Measurements from ENCODE around the gene ASPHD2. TPM values are rescaled to one million over a fixed set of nuclear protein-coding genes. Genes with fewer than 3 reads are reported as not detected.

Gene ASPHD2
- polyA plus RNA-seq, 1 experiment = 1.9 TPM

DNA sequence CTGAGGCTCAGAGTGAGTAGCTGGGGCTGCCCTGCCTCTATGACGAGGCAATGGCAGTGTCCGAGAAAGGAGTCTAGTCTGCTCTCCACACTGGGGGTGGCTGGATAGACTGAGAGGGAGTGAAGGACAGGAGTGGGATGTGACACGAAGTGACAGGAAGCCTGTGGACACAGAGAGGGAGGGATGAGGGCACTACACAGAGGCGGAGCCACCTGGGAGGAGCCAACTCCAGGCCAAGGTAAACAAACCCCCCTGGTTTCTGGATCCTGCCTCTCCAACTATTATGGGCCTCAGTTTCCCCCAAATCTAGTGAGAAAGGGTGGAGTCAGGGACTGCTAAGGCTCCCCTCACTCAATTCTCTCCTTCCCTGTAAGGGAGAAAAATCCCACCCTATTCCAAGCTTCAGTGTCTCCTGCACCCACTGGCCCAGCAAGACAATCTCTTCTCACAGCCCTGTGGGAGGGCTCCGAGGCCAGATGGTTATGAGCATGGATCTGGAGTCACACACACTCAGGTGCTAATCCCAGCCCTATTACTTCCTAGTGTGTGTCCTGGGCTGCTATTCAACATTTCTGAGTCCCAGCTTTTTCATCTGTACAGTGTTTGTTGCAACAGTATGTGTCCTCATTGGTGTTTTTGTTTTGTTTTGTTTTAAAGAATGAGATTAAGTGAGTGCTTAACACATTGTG is 24.9 kb downstream of the ASPHD2 start:
- TF ChIP-seq, protein P1, sequence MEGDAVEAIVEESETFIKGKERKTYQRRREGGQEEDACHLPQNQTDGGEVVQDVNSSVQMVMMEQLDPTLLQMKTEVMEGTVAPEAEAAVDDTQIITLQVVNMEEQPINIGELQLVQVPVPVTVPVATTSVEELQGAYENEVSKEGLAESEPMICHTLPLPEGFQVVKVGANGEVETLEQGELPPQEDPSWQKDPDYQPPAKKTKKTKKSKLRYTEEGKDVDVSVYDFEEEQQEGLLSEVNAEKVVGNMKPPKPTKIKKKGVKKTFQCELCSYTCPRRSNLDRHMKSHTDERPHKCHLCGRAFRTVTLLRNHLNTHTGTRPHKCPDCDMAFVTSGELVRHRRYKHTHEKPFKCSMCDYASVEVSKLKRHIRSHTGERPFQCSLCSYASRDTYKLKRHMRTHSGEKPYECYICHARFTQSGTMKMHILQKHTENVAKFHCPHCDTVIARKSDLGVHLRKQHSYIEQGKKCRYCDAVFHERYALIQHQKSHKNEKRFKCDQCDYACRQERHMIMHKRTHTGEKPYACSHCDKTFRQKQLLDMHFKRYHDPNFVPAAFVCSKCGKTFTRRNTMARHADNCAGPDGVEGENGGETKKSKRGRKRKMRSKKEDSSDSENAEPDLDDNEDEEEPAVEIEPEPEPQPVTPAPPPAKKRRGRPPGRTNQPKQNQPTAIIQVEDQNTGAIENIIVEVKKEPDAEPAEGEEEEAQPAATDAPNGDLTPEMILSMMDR (IDR thresholded peaks at IDR 0.05; ENCODE audit: low read depth, low read length) = no peak
- ChIA-PET CTCF (no interaction called here), POLR2A (no interaction called here)
- H3K27me3 ChIP-seq (ENCODE audit: control insufficient read depth, insufficient read depth, low read length) = no peaks in the 10 kb centered on the region
- no peak overlapping the region for H3K27ac ChIP-seq (ENCODE audit: low read depth, low read length)
- no peak for DNase-seq (ENCODE audit: low read depth, low spot score)
- H3K9me3 ChIP-seq (ENCODE audit: control insufficient read depth, insufficient read depth, low read length) = no peaks in the 10 kb centered on the region
- no peak overlapping the region for H3K4me3 ChIP-seq (ENCODE audit: low read depth, low read length)

DNA sequence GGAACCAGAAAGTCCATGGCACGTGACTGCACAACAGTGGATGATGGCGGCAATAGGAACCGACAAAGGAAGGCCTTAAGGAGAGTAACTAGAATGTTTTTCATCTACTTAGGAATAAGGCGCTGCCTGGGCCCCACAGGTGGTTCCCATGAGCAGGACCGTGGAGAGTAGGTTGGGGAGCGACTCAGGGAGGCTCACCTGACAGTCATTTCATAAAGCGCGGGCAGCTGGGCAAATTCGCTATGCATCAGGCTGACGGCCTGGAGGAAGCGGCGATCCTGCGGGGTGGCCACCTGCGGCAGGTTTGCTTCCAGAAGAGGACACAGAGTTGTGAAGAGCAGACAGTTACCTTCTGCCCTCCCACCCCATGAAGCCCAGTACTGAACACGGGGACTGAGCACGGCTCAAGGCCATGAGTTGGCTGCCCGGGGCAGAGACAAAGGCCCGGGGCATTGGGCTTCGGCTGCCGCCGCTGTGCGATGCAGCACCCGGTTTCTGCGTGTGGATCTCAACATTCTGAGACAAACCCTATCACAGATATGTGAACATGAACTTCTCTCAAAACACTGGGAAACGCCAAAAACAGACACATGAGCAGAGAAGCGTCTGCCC is 28.7 kb downstream of the ASPHD2 start:
- CTCF ChIA-PET = interaction anchor here (0.7 kb wide), 1 partner anchor 135 kb away, joined by 6 read pairs; no protein-coding TSS in a partner anchor
- no peak overlapping the region for H3K4me3 ChIP-seq (ENCODE audit: low read depth, low read length)
- TF ChIP-seq, protein P1 (IDR thresholded peaks at IDR 0.05; ENCODE audit: low read depth, low read length) = no peak
- POLR2A ChIA-PET = no interaction called here
- H3K27me3 ChIP-seq (ENCODE audit: control insufficient read depth, insufficient read depth, low read length) = no peaks in the 10 kb centered on the region
- no peak overlapping the region for H3K27ac ChIP-seq (ENCODE audit: low read depth, low read length)
- H3K9me3 ChIP-seq (ENCODE audit: control insufficient read depth, insufficient read depth, low read length) = no peaks in the 10 kb centered on the region
- DNase-seq (ENCODE audit: low read depth, low spot score) = no peak

DNA sequence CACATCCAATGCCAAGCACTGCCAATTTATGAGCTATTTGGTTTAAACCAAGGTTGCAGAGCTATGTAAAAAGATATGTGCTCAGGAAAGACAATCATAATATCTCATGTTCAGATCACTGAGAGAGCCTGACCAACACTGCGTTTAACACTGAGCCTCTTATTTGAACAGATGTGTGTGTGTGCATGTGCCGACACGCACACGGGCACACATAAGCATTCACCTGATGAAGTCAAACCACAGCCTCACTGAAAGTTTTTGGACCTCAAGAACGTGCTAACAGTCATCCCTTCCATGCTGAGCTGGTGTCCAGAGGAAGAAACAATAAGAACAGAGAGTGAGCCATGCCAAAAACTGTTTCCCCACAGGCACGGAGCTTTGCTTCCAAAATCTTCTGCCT is 31.1 kb downstream of the ASPHD2 start:
- TF ChIP-seq, protein P1 (IDR thresholded peaks at IDR 0.05; ENCODE audit: low read depth, low read length) = no peak
- CTCF ChIA-PET = interaction anchor here (0.6 to 6.3 kb wide), 27 partner anchors 7 to 206 kb away, joined by 3 to 258 read pairs (median 6); no protein-coding TSS in a partner anchor

DNA sequence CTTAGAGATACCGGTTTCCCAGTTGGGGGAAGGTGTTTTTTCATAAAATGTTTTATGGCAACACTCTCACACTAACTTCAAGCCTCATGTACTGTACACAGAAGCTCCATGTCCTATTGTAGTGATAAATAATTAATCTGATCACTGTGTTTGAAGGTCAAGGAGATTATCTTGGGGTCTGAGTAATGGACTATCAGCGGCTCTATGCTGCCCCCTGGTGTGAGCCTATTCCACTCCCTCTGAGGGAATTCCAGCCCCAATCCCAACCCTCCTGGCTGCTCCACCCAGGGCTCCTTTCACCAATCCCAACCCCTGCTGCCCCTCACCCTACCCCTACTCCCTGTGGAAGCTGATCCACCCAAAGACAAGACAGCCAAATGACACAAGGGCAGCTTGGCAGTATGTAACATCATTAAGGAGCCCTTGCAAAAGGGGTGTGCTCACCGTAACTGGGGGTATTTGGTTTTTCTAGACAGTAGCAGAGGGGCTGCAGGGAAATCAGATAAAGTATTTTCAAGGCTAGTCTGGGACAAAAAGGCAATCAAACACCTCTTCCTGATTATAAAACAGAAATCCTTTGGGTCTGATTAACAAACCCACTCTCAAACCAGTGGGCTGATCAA is 32.2 kb downstream of the ASPHD2 start:
- CTCF ChIA-PET = interaction anchor here (0.6 to 6.3 kb wide), 48 partner anchors 8 to 211 kb away, joined by 3 to 258 read pairs (median 5); partner anchors contain the start of genes HPS4 and SRRD
- H3K9me3 ChIP-seq (ENCODE audit: control insufficient read depth, insufficient read depth, low read length) = no peaks in the 10 kb centered on the region
- no peak for DNase-seq (ENCODE audit: low read depth, low spot score)
- no peaks in the 10 kb centered on the region for H3K27me3 ChIP-seq (ENCODE audit: control insufficient read depth, insufficient read depth, low read length)
- POLR2A ChIA-PET = no interaction called here
- no peak overlapping the region for H3K27ac ChIP-seq (ENCODE audit: low read depth, low read length)
- no peak overlapping the region for H3K4me3 ChIP-seq (ENCODE audit: low read depth, low read length)
- TF ChIP-seq, protein P1 (IDR thresholded peaks at IDR 0.05; ENCODE audit: low read depth, low read length) = peak; percentile 90

More for the DNA sequence above, 31.1 kb downstream of the ASPHD2 start:
- POLR2A ChIA-PET = no interaction called here
- Histone ChIP-seq H3K4me3 (ENCODE audit: low read depth, low read length) (no peak overlapping the region), H3K27me3 (ENCODE audit: control insufficient read depth, insufficient read depth, low read length) (no peaks in the 10 kb centered on the region), H3K27ac (ENCODE audit: low read depth, low read length) (no peak overlapping the region), H3K9me3 (ENCODE audit: control insufficient read depth, insufficient read depth, low read length) (no peaks in the 10 kb centered on the region)
- DNase-seq (ENCODE audit: low read depth, low spot score) = no peak

DNA sequence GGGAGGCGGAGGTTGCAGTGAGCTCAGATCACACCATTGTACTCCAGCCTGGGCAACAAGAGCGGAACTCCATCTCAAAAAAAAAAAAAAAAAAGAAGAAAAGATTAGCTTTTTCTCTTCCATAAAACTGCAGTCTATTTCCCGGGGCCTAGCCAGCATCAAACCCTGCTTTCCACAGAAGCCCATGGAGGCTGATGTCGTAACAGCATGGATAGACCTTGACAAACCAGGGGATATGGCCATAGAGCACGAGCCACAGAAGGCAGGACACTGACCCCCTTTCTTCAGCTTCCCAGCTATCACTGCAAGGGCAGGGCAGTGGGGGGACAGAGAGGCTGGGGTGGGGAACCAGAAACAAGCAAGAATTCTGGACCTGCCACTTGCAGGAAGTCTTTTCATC is 33.0 kb downstream of the ASPHD2 start:
- CTCF ChIA-PET = interaction anchor here (0.9 to 6.3 kb wide), 17 partner anchors 8 to 210 kb away, joined by 3 to 258 read pairs (median 6); partner anchors contain the start of genes HPS4 and SRRD
- TF ChIP-seq, protein P1 (IDR thresholded peaks at IDR 0.05; ENCODE audit: low read depth, low read length) = no peak

More for the DNA sequence above, 33.0 kb downstream of the ASPHD2 start:
- no peaks in the 10 kb centered on the region for H3K27me3 ChIP-seq (ENCODE audit: control insufficient read depth, insufficient read depth, low read length)
- H3K4me3 ChIP-seq (ENCODE audit: low read depth, low read length) = no peak overlapping the region
- POLR2A ChIA-PET = no interaction called here
- DNase-seq (ENCODE audit: low read depth, low spot score) = no peak
- no peaks in the 10 kb centered on the region for H3K9me3 ChIP-seq (ENCODE audit: control insufficient read depth, insufficient read depth, low read length)
- H3K27ac ChIP-seq (ENCODE audit: low read depth, low read length) = no peak overlapping the region
